Astrocyte (in vitro differentiated cells and primary cell): ENCODE data around the gene PTPRD. TPM values are rescaled to one million over a fixed set of nuclear protein-coding genes. Genes with fewer than 3 reads are reported as not detected.

Experiments used
- DNase-seq: peaks from one replicate; pipeline ENCODE4 v3.0.0-alpha.2; 2010; ENCODE audit warnings: low read depth
- FAIRE-seq: peaks from 2 replicates; lab custom pipeline; 2011; peaks lifted over from hg19 to GRCh38; lab: Jason Lieb, UNC
- H2AFZ ChIP-seq: 2 replicates; pipeline ENCODE4 v1.6.0; 2012; ENCODE audit warnings: low read depth, low read length, inconsistent platforms
- H3K27ac ChIP-seq: 2 replicates; pipeline ENCODE4 v1.5.1; 2011; ENCODE audit warnings: low read depth, low read length, inconsistent platforms
- H3K27me3 ChIP-seq: 2 replicates; pipeline ENCODE4 v1.6.0; 2011; ENCODE audit warnings: low read length, inconsistent platforms; ENCODE audit not compliant: insufficient read depth
- H3K36me3 ChIP-seq: 2 replicates; pipeline ENCODE4 v1.5.1; 2011; ENCODE audit warnings: low read length, inconsistent platforms; ENCODE audit not compliant: insufficient read depth
- H3K4me1 ChIP-seq: 2 replicates; pipeline ENCODE4 v1.5.1; 2011; ENCODE audit warnings: low read length, inconsistent platforms; ENCODE audit not compliant: insufficient read depth
- H3K4me2 ChIP-seq: 2 replicates; pipeline ENCODE4 v1.6.0; 2012; ENCODE audit warnings: low read length, inconsistent platforms
- H3K4me3 ChIP-seq: 2 replicates; pipeline ENCODE4 v1.5.1; 2011; ENCODE audit warnings: low read depth, mild to moderate bottlenecking, low read length, inconsistent platforms; ENCODE audit not compliant: insufficient read depth
- H3K79me2 ChIP-seq: 2 replicates; pipeline ENCODE4 v1.6.0; 2012; ENCODE audit warnings: mild to moderate bottlenecking, low read length, inconsistent platforms; ENCODE audit not compliant: insufficient read depth
- H3K9ac ChIP-seq: 2 replicates; pipeline ENCODE4 v1.6.0; 2012; ENCODE audit warnings: mild to moderate bottlenecking, low read length, inconsistent platforms
- H3K9me3 ChIP-seq: 2 replicates; pipeline ENCODE4 v1.5.1; 2012; ENCODE audit warnings: low read depth, mild to moderate bottlenecking, low read length, inconsistent platforms; ENCODE audit not compliant: insufficient read depth
- H4K20me1 ChIP-seq: 2 replicates; pipeline ENCODE4 v1.6.0; 2012; ENCODE audit warnings: low read length, inconsistent platforms; ENCODE audit not compliant: insufficient read depth
- H3K27ac Mint-ChIP-seq: one replicate; pipeline ENCODE4 v1.8.0; 2021; ENCODE audit warnings: mild to moderate bottlenecking, mixed read lengths; ENCODE audit not compliant: unreplicated experiment
- H3K27me3 Mint-ChIP-seq: one replicate; pipeline ENCODE4 v1.8.0; 2021; ENCODE audit warnings: low read depth, mixed read lengths; ENCODE audit not compliant: unreplicated experiment
- H3K36me3 Mint-ChIP-seq: one replicate; pipeline ENCODE4 v1.8.0; 2021; ENCODE audit warnings: low read depth, mixed read lengths; ENCODE audit not compliant: unreplicated experiment
- H3K4me1 Mint-ChIP-seq: one replicate; pipeline ENCODE4 v1.8.0; 2021; ENCODE audit warnings: low read depth, mixed read lengths; ENCODE audit not compliant: unreplicated experiment
- H3K4me3 Mint-ChIP-seq: one replicate; pipeline ENCODE4 v1.8.0; 2021; ENCODE audit warnings: mild to moderate bottlenecking, moderate library complexity, mixed read lengths; ENCODE audit not compliant: unreplicated experiment
- H3K9me3 Mint-ChIP-seq: one replicate; pipeline ENCODE4 v1.8.0; 2021; ENCODE audit warnings: mild to moderate bottlenecking, mixed read lengths; ENCODE audit not compliant: unreplicated experiment
- EZH2 ChIP-seq: IDR thresholded peaks from 2 replicates; pipeline ENCODE4 v1.6.1; 2012; ENCODE audit warnings: mild to moderate bottlenecking, low read length, inconsistent platforms; ENCODE audit not compliant: insufficient read depth
- total RNA-seq: library from RNA; stranded (reverse); gene quantifications from 2 replicates; pipeline ENCODE4 v1.2.1, GENCODE V29; 2021
- TF ChIP-seq, protein P1 (sequence below): IDR thresholded peaks from 2 replicates; pipeline ENCODE4 v1.5.1; 2011; ENCODE audit warnings: low read depth, mild to moderate bottlenecking, inconsistent platforms, low read length, moderate library complexity; ENCODE audit not compliant: insufficient read depth

Gene PTPRD
- total RNA-seq, 1 donor from 2014 or later, result 88.1 TPM

DNA sequence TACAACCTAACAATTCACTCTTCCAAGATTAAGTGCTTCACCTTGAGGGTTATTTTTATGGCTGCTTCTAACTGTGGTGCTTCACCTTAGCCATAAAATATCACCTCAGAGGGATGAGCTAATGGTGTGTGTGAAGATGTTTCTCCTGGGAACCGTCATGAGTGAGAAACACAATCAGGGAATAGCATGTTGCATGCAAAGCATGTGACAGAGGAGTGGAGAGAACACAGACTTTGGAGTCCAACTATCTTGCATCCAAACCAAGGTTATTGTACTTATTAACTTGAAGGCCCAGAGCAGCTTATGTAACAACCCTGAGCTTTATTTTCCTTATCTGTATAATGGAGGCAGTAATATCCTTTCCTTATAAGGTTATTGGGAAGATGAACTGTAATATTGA, 1724.2 kb downstream of the PTPRD start:
- no peaks in the 10 kb centered on the region for H4K20me1 ChIP-seq
- H3K4me1 ChIP-seq, result no peaks in the 10 kb centered on the region
- Mint-ChIP-seq H3K9me3 (no peaks in the 10 kb centered on the region), H3K27me3 (peaks cover 3% of the 10 kb centered on the region), H3K36me3 (no peaks in the 10 kb centered on the region), H3K4me3 (no peak overlapping the region), H3K27ac (no peak overlapping the region), H3K4me1 (peaks cover 5% of the 10 kb centered on the region)
- TF ChIP-seq EZH2, result no peak
- TF ChIP-seq, protein P1, sequence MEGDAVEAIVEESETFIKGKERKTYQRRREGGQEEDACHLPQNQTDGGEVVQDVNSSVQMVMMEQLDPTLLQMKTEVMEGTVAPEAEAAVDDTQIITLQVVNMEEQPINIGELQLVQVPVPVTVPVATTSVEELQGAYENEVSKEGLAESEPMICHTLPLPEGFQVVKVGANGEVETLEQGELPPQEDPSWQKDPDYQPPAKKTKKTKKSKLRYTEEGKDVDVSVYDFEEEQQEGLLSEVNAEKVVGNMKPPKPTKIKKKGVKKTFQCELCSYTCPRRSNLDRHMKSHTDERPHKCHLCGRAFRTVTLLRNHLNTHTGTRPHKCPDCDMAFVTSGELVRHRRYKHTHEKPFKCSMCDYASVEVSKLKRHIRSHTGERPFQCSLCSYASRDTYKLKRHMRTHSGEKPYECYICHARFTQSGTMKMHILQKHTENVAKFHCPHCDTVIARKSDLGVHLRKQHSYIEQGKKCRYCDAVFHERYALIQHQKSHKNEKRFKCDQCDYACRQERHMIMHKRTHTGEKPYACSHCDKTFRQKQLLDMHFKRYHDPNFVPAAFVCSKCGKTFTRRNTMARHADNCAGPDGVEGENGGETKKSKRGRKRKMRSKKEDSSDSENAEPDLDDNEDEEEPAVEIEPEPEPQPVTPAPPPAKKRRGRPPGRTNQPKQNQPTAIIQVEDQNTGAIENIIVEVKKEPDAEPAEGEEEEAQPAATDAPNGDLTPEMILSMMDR, result no peak
- no peaks in the 10 kb centered on the region for H3K36me3 ChIP-seq
- FAIRE-seq, result no peak
- no peak overlapping the region for H3K4me3 ChIP-seq
- H3K9me3 ChIP-seq, result no peaks in the 10 kb centered on the region
- H3K9ac ChIP-seq, result no peak overlapping the region
- H2AFZ ChIP-seq, result no peak overlapping the region
- no peak overlapping the region for H3K27ac ChIP-seq
- no peaks in the 10 kb centered on the region for H3K27me3 ChIP-seq
- H3K79me2 ChIP-seq, result no peaks in the 10 kb centered on the region
- H3K4me2 ChIP-seq, result no peak overlapping the region
- no peak for DNase-seq

- Mint-ChIP-seq H3K4me1 (peaks cover 5% of the 10 kb centered on the region), H3K27ac (no peak overlapping the region), H3K36me3 (no peaks in the 10 kb centered on the region), H3K27me3 (peaks cover 3% of the 10 kb centered on the region), H3K9me3 (no peaks in the 10 kb centered on the region), H3K4me3 (no peak overlapping the region)
- H3K9ac ChIP-seq, result no peak overlapping the region
- no peaks in the 10 kb centered on the region for H3K79me2 ChIP-seq
- no peaks in the 10 kb centered on the region for H3K27me3 ChIP-seq
- H3K36me3 ChIP-seq, result no peaks in the 10 kb centered on the region
- H3K4me2 ChIP-seq, result no peak overlapping the region
- no peak overlapping the region for H3K4me3 ChIP-seq
- H3K4me1 ChIP-seq, result no peaks in the 10 kb centered on the region
- no peaks in the 10 kb centered on the region for H3K9me3 ChIP-seq
- no peak overlapping the region for H2AFZ ChIP-seq
- DNase-seq, result no peak
- FAIRE-seq, result no peak
- TF ChIP-seq, protein P1, result no peak
- no peak for TF ChIP-seq EZH2
- H4K20me1 ChIP-seq, result no peaks in the 10 kb centered on the region
- H3K27ac ChIP-seq, result no peak overlapping the region
Measured at GRCh38 chr9:8887369-8887768, 1725.4 kb downstream of the PTPRD start.

DNA sequence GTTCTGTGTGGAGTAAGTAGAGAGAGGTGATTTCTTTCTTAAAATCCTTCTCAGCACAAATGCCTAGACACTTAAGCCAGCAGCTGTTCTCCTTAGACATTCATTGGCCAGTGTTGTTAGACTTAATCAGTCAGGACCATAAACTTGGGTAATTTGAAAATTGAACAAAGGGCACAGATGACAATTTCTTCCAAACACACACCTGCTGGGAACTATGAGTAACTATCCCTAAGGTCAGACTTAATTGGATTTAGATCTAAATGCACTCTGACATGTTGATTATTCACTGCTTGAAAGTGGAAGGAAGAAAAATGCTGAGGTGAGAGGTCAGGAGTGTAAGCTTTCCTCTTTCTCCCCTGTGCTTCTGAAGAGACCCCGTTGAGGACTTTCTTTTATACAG, 1729.5 kb downstream of the PTPRD start:
- no peaks in the 10 kb centered on the region for H3K36me3 Mint-ChIP-seq
- no peak overlapping the region for H3K27ac Mint-ChIP-seq
- H3K4me3 Mint-ChIP-seq, result no peak overlapping the region

More for the DNA sequence above, 1729.5 kb downstream of the PTPRD start:
- Histone ChIP-seq H3K4me1 (no peaks in the 10 kb centered on the region), H3K79me2 (no peaks in the 10 kb centered on the region), H3K9me3 (no peaks in the 10 kb centered on the region), H3K9ac (no peak overlapping the region), H3K36me3 (no peaks in the 10 kb centered on the region), H3K27me3 (no peaks in the 10 kb centered on the region), H3K27ac (no peak overlapping the region), H2AFZ (no peak overlapping the region), H4K20me1 (no peaks in the 10 kb centered on the region), H3K4me2 (no peak overlapping the region), H3K4me3 (no peak overlapping the region)
- TF ChIP-seq, protein P1, result no peak
- TF ChIP-seq EZH2, result no peak
- Mint-ChIP-seq H3K4me1 (no peaks in the 10 kb centered on the region), H3K27me3 (peaks cover 3% of the 10 kb centered on the region), H3K9me3 (no peaks in the 10 kb centered on the region)
- DNase-seq, result no peak
- FAIRE-seq, result no peak
